ENCODE measurements around the gene NIPBL.

NIPBL gene

DNA sequence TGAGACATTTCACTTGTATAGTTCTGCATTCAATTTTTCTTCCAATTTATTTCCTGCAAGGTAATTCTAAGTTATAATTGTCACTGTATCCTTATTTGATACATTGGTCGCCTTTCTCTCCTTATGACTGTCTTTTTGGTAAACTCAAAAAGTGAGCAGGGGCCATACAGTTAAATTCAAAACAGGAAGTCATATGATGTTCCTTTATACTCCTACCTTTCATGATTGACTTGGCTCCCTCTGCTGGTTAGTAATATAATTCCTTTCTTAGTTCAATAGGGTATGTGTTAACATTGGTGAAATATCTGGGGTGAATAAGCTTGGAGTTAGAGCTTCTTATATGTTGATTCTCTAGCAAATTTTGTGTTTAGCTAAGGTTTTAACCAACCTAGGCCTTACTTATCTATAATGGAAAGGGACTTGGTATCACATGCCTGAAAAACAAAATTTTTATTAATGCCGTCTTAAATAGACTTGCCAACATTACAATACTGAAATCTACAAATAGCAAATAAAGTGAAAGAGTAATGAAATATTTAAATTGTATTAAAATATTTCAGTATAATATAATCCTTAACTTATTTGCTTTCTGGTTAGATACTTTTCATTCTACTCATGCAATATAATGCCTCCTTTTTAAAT is 6.0 kb upstream of the NIPBL start:
- no peak for DNase-seq
- Mint-ChIP-seq H3K27me3 (no peaks in the 10 kb centered on the region), H3K36me3 (peaks cover 13 to 28% of the 10 kb centered on the region in 2 donors), H3K27ac (no peak overlapping the region), H3K4me3 (no peak overlapping the region), H3K9me3 (peaks cover 0 to 2% of the 10 kb centered on the region in 2 donors), H3K4me1 (peaks cover 21 to 33% of the 10 kb centered on the region in 2 donors)
- peak; percentile 86 to 88 for ATAC-seq (replicated peaks)

DNA sequence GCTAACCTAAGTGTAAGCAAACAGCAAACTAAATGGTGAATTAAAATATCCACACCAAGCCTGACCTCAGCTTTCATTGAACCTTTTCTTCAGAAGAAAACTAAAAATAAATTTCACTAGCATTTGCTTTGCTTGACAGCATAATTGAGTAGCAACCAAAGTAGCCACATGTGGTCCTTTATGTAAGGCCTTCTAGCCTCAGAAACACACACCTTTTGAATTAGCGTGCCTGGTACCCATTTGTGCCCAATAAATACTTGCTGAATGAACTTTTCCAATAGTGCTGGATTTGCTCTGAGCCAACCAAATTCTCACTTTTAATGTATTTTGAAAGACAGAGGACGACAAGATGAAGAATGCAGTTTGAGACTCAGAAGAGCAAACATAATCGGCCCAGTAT is 2.1 kb upstream of the NIPBL start:
- H3K36me3 Mint-ChIP-seq: peaks cover 7 to 20% of the 10 kb centered on the region in 2 donors
- ATAC-seq (replicated peaks): no peak
- H3K27me3 Mint-ChIP-seq: no peaks in the 10 kb centered on the region
- H3K9me3 Mint-ChIP-seq: peaks cover 0 to 2% of the 10 kb centered on the region in 2 donors
- peaks cover 23 to 46% of the 10 kb centered on the region in 2 donors for H3K4me1 Mint-ChIP-seq
- DNase-seq: no peak
- H3K4me3 Mint-ChIP-seq: peak overlapping the region; percentile 89 to 93
- no peak overlapping the region for H3K27ac Mint-ChIP-seq

DNA sequence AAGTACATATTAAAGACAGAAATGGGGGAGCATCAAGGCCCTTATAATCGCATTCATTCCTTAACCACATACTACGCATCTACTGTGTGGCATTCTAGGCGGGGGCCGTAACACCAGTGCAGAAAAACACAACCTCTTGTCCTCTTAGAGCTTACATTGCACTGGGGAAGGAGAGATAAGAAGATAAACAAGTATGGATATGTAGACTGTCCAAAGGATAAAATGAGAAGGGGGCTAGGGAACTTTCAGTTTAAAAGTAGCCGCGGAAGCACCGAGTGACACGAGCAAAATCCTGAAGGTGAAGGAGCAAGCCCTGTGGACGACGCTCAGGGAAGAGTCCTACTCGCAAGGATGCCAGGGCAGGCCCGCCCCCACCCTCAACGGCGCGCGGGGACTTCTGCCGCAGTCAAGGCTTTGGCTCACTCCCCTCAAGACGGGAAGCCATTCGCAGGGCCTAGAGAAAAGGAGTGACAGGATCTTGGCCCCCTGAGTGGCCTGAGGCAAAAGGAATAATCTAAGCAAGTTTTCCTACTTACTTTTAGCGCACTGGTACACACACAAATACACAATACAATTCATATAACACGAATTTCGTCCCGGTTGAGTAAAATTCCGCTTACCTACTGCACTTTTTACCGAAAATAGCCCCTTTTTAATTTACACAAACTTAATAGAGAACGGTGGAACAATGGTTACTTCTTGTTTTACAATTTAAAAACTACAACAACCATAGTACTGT is 1.3 kb upstream of the NIPBL start:
- Mint-ChIP-seq H3K4me1 (peaks cover 23 to 44% of the 10 kb centered on the region in 2 donors), H3K4me3 (peak overlapping the region; percentile 89 to 93), H3K9me3 (peaks cover 0 to 2% of the 10 kb centered on the region in 2 donors), H3K27ac (peak overlapping the region; percentile 97), H3K27me3 (no peaks in the 10 kb centered on the region), H3K36me3 (peaks cover 7 to 19% of the 10 kb centered on the region in 2 donors)
- ATAC-seq (replicated peaks) (peak in 1 of 2 donors; percentile 15), DNase-seq (peak; percentile 13)

DNA sequence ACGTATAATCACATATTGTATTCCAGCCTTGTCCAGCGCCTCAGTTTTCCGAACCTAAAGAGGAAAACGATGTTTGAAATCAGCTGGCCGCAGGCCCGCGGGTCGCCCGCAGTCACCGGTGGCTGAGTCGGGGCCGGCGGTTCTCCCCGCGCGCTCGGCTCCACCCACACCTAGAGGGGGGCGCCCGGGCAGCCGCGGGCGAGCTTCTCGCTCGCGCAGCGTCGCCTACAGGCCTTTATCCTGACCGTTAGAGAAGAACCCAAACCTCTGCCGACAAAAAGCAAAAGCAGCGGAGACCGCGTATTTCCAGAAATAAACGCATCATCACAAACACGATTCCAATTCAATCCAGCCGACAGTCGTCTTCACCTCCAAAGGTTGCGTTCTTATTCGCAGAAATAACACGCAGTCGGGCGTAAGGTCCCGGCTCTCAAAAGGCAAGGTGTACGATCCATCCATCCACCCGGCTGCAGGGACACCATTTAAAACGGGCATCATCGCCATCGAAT is 725 bp upstream of the NIPBL start:
- H3K27me3 Mint-ChIP-seq: no peaks in the 10 kb centered on the region
- no peaks in the 10 kb centered on the region for H3K9me3 Mint-ChIP-seq
- ATAC-seq (replicated peaks) (peak; percentile 73 to 74), DNase-seq (peak; percentile 72)
- H3K4me1 Mint-ChIP-seq: peaks cover 19 to 42% of the 10 kb centered on the region in 2 donors
- H3K4me3 Mint-ChIP-seq: peak overlapping the region; percentile 89 to 93
- H3K36me3 Mint-ChIP-seq: peaks cover 5 to 14% of the 10 kb centered on the region in 2 donors
- peak overlapping the region; percentile 97 for H3K27ac Mint-ChIP-seq

DNA sequence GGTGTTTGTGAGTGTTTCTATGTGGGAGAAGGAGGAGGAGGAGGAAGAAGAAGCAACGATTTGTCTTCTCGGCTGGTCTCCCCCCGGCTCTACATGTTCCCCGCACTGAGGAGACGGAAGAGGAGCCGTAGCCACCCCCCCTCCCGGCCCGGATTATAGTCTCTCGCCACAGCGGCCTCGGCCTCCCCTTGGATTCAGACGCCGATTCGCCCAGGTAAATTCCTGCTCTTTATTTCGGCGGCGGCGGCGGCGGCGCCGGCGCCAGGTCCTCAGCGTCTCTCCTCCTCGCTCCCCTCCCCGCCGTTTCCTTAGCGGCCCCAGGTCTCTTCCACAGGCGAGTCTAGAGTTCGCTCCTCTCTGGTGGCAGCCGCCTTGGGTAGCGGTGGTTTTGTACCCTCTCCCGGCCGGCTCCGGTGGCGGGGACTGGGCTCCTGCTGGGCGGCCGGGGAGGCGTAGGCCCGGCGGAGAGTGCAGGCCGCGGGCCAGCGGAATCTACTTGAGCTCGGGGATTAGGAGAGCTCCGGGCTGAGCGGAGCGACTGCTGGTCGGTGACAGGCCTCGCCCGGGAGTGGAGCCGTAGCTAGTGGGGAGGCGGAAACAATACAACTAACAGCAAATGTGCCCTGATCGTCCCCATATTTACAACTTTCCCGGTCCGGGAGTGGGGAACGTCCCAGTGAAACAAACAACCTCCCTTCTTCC is 547 bp downstream of the NIPBL start:
- Mint-ChIP-seq H3K27ac (peak overlapping the region; percentile 97), H3K27me3 (no peaks in the 10 kb centered on the region), H3K36me3 (peaks cover 5 to 10% of the 10 kb centered on the region in 2 donors), H3K4me1 (peaks cover 20 to 44% of the 10 kb centered on the region in 2 donors), H3K4me3 (peak overlapping the region; percentile 89 to 93), H3K9me3 (no peaks in the 10 kb centered on the region)
- peak; percentile 53 for DNase-seq
- peak; percentile 47 to 48 for ATAC-seq (replicated peaks)

DNA sequence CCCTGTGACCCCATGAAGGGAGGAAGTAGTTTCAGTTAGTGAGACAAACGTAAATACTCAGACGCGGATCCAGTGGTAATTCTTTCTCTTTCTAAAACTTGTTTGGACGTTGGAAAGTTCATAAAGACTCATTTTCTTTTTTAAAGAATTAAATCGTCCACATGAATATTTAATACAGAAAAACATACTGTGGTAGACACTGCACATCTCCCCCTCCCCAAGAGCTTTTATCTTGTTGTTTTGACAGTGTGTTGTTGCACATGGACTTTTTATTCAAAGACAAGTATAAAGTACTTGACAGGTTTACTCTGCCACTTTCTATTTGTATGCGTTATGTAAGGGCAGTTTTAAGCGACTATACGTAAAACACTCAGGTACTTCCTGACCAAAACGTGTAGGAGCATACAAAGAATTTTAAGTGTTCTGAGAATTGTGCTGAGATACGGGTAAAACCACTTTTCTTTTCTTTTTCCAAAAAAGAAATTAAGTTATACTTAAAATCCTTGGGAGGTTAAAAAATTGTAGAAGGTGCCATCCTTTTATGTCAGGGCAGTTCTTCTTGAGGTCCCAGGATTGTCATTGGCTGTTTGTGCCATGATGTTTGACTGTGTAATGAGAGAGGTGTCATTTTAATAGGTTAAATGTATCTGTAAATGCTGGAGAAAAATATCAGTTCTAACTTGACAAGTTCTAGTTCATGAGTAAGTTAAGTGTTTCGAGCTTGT is 1.3 kb downstream of the NIPBL start:
- H3K4me3 Mint-ChIP-seq: peak overlapping the region; percentile 89 to 93
- DNase-seq (no peak), ATAC-seq (replicated peaks) (no peak)
- peak overlapping the region; percentile 97 for H3K27ac Mint-ChIP-seq
- peaks cover 0 to 5% of the 10 kb centered on the region in 2 donors for H3K36me3 Mint-ChIP-seq
- peaks cover 23 to 42% of the 10 kb centered on the region in 2 donors for H3K4me1 Mint-ChIP-seq
- H3K9me3 Mint-ChIP-seq: no peaks in the 10 kb centered on the region
- H3K27me3 Mint-ChIP-seq: no peaks in the 10 kb centered on the region

DNA sequence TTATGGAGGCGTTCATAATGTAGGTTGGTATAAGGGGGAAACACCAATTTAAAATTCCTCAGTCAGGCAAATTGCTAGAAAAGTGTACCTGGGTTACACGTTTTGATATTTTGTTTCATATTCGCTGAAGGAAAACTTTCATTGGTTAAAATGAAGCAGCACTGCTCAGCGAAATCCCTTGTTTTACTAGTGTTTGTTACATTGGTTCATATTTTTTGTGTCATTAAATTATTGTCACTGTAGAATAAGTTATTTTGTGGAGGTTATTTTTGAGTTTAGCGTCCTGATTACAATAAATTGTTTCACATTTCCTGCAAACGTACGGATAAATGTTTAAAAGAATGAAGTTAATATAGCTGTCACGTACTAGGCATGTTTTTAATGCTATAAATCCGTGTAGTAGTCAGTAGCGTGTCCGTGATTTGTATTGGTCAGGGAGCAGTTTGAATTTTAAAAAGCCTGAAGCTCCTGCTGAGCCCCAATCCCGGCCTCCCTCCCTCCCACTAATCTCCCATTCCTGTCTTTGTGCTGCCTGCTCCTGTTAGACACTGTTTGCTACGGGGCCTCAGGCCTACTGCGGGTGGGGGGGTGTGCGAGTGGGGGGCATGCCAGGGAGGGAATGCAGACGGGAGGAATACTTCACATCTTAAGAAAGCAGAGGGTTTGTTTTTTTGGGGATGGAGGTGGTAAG is 2.0 kb downstream of the NIPBL start:
- Mint-ChIP-seq H3K9me3 (no peaks in the 10 kb centered on the region), H3K4me3 (peak overlapping the region; percentile 89 to 93), H3K36me3 (peaks cover 0 to 5% of the 10 kb centered on the region in 2 donors), H3K27ac (peak overlapping the region; percentile 97), H3K4me1 (peaks cover 22 to 42% of the 10 kb centered on the region in 2 donors), H3K27me3 (no peaks in the 10 kb centered on the region)
- no peak for DNase-seq
- no peak for ATAC-seq (replicated peaks)

DNA sequence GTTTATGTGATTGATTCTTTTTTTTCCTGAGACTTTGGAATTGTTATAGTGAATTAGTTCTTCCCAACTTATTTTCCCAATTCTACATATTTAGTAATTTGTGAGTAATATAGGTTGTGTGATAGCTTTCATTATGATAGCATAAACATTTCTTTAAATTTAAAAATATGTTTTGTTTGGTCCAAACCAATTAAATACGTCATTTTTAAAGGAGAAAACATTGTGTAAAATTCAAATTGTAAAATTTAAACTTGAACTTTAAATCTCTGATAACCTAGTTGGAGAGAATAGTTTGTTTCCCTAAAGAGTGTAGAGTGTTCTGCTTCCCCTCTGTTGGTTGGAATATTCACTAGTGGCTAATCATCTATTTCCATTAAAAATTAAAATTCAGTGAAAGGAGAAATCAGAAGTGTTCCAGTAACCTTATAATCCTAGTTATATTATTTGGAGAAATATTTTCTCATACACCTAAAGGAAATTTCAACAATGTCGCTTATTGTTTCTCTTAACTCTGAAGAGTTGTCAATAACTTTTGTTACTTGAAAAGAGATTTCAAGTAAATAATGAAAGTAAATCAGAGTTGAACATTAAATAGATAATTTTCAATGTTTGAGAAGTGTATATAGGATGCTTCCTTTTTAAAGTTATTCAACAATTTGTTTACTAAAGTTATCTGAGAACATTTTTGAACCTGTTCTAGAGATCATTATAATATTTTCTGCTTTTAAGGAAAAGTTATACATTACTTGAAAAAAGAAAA is 2.9 kb downstream of the NIPBL start:
- peaks cover 0 to 9% of the 10 kb centered on the region in 2 donors for H3K36me3 Mint-ChIP-seq
- H3K4me3 Mint-ChIP-seq: peak overlapping the region in 1 of 2 donors; percentile 93
- H3K27ac Mint-ChIP-seq: no peak overlapping the region
- peaks cover 26 to 48% of the 10 kb centered on the region in 2 donors for H3K4me1 Mint-ChIP-seq
- DNase-seq (no peak), ATAC-seq (replicated peaks) (no peak)
- no peaks in the 10 kb centered on the region for H3K27me3 Mint-ChIP-seq
- no peaks in the 10 kb centered on the region for H3K9me3 Mint-ChIP-seq

DNA sequence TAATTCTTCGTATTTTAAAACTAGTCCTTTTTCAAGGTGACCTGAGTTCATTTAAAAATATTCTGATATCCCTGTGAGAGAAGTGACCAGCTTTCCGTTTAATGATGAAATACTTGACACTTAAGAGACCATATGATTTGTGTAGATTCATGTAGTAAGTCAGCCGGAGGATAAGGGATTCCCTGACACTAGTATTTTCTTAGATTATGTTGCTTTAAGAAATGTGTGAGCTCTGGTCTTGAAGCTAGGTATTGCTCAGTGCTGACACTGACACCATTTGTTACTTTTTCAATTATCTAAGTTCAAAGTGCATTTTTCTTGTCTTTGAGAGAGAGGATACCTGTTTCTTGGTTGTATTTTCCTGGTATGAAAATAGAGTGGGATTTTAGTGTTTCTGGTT is 4.2 kb downstream of the NIPBL start:
- Mint-ChIP-seq H3K4me3 (no peak overlapping the region), H3K9me3 (peaks cover 0 to 2% of the 10 kb centered on the region in 2 donors), H3K27ac (no peak overlapping the region), H3K36me3 (peaks cover 8 to 12% of the 10 kb centered on the region in 2 donors), H3K27me3 (no peaks in the 10 kb centered on the region), H3K4me1 (peaks cover 25 to 48% of the 10 kb centered on the region in 2 donors)
- ATAC-seq (replicated peaks) (no peak), DNase-seq (no peak)

DNA sequence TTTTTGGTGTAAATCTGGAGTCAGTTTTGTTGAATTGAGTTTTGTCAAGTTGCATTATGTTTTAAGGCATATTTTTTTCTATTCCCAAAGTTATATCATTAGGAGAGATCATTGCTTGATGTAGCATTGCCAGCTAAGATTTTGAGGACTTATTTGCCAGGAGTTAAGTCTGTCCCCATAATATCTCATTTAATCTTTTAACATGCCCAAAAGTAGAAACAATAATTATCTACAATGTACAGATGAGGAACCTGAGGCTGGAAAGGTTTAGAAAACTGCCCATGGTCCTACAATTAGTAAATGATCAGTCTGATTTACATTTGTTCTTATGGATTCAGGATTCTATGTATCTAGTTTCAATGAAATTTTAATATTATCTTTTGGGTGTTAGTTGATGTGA is 4.7 kb downstream of the NIPBL start:
- Mint-ChIP-seq H3K27ac (no peak overlapping the region), H3K9me3 (peaks cover 0 to 2% of the 10 kb centered on the region in 2 donors), H3K27me3 (no peaks in the 10 kb centered on the region), H3K4me3 (no peak overlapping the region), H3K4me1 (peaks cover 30 to 53% of the 10 kb centered on the region in 2 donors), H3K36me3 (peaks cover 11 to 16% of the 10 kb centered on the region in 2 donors)
- no peak for ATAC-seq (replicated peaks)
- no peak for DNase-seq

DNA sequence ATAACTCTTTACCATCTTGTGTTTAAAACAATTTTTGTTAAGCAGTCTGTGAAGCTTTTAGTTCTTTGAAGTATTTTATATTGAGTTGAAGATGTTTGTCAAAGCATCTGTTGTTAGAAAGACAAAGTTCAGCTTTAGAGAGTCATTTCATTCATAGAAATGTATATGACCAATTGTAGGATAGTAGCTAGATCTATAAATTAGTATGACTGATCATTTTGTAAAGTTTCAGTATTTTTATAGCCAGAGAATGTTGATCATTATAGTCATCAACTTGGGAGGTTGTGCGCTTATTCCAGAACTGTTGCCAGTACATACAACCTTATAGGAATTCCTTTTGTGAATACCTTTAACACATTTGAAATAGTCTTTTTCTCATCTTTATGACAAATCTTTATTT is 5.2 kb downstream of the NIPBL start:
- Mint-ChIP-seq H3K9me3 (peaks cover 0 to 2% of the 10 kb centered on the region in 2 donors), H3K36me3 (peaks cover 11 to 16% of the 10 kb centered on the region in 2 donors), H3K27ac (peak overlapping the region; percentile 25), H3K4me1 (peaks cover 32 to 58% of the 10 kb centered on the region in 2 donors), H3K4me3 (no peak overlapping the region), H3K27me3 (no peaks in the 10 kb centered on the region)
- no peak for DNase-seq
- no peak for ATAC-seq (replicated peaks)

DNA sequence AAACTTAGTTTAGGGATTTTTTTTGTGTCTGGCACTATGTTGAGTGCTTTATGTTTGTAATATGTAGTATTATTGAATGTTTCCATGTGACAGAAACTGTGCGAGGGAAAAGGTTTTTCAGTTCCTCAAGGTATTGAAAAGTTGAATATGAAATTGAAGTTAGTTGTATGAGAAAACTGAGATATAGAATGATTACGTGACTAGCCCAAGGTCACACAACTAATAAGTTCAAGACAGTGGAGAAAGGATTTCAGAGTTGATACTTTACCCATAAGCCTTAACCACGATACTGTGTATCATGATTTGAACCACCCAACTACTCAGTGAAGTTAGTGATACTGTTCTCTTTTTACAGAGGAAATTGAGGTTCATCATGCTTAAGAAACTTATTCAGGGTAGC is 5.7 kb downstream of the NIPBL start:
- no peak for DNase-seq
- Mint-ChIP-seq H3K27me3 (no peaks in the 10 kb centered on the region), H3K9me3 (peaks cover 0 to 2% of the 10 kb centered on the region in 2 donors), H3K4me1 (peaks cover 33 to 63% of the 10 kb centered on the region in 2 donors), H3K27ac (no peak overlapping the region), H3K4me3 (no peak overlapping the region), H3K36me3 (peaks cover 11 to 16% of the 10 kb centered on the region in 2 donors)
- ATAC-seq (replicated peaks): peak; percentile 44 to 53

Measured in stimulated activated naive B cell treated with anti-CD40 and anti-IgM and Interleukin-4, amounts not matched to agents 10 μg/mL and 1 μg/mL and 100 μg/mL, for 72 hours (primary cell).